ENCODE results near the gene RNF130. TPM values are rescaled to one million over a fixed set of nuclear protein-coding genes. Genes with fewer than 3 reads are reported as not detected.

Gene RNF130
- total and polyA plus RNA-seq, 2 donors (not counting 1 experiment from before 2014, with no cell fraction given), result 14.7 to 32.4 TPM

DNA sequence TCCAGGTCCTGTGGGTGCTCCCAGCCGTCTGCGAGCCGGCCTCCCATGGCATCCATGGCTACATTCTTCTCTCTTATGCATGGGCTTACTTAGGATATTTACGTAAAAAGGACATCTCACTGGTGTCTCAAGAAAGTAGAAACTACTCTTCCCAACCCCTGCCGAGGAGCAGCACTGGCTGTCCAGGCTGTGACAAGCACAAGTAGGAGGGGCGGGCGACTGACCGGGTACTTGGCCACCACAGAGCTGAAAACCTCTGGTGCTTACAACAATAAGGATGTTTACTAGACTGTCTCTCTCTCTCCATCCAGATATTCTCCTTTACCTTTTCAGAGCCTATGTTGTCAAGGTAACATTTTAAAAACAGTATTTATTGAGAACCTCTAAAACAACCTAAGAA lies 107.5 kb downstream of the RNF130 start:
- Histone ChIP-seq H3K4me2 (ENCODE audit: extremely low read depth, insufficient read depth, low read length) (no peak overlapping the region), H4K20me1 (ENCODE audit: control insufficient read depth, extremely low read depth, insufficient read depth, low read length) (no peaks in the 10 kb centered on the region)

GRCh38 chr5:179963375-179963774 lies 108.2 kb downstream of the RNF130 start:
- H3K4me1 ChIP-seq (ENCODE audit: control insufficient read depth, extremely low read depth, insufficient read depth, low read length), result no peaks in the 10 kb centered on the region
- H3K4me2 ChIP-seq (ENCODE audit: extremely low read depth, insufficient read depth, low read length), result no peak overlapping the region
- H3K27me3 ChIP-seq (ENCODE audit: control insufficient read depth, insufficient read depth, low read length), result no peaks in the 10 kb centered on the region
- no peak overlapping the region for H2AFZ ChIP-seq (ENCODE audit: low read length)
- no peaks in the 10 kb centered on the region for H3K9me3 ChIP-seq (ENCODE audit: control insufficient read depth, insufficient read depth, low read depth, low read length)
- no peaks in the 10 kb centered on the region for H4K20me1 ChIP-seq (ENCODE audit: control insufficient read depth, extremely low read depth, insufficient read depth, low read length)
- no peaks in the 10 kb centered on the region for H3K79me2 ChIP-seq (ENCODE audit: control insufficient read depth, insufficient read depth, low read length)
- peaks cover 2% of the 10 kb centered on the region for H3K36me3 ChIP-seq (ENCODE audit: control insufficient read depth, insufficient read depth, low read length)
- no peak overlapping the region for H3K9ac ChIP-seq (ENCODE audit: insufficient read depth, low read length)
- no peak overlapping the region for H3K27ac ChIP-seq (ENCODE audit: insufficient read depth, low read length)
- H3K4me3 ChIP-seq (replicated peaks in 1 of 4; ENCODE audit: control extremely low read depth in 1 of 4, insufficient read depth in 1 of 4, low read depth in 3 of 4, low read length in 4 of 4), result no peak overlapping the region
- DNase-seq (ENCODE audit: low read depth in 2 of 2), result no peak
- TF ChIP-seq EZH2 (IDR thresholded peaks at IDR 0.05; ENCODE audit: low read length, missing control alignments) (no peak), CTCF (conservative IDR thresholded peaks at IDR 0.05 in 1 of 2, IDR thresholded peaks at IDR 0.05 in 1 of 2; ENCODE audit: low read depth in 1 of 2, low read length in 2 of 2) (no peak)

More for the DNA sequence above, 107.5 kb downstream of the RNF130 start:
- Histone ChIP-seq H3K4me3 (replicated peaks in 1 of 4; ENCODE audit: control extremely low read depth in 1 of 4, insufficient read depth in 1 of 4, low read depth in 3 of 4, low read length in 4 of 4) (no peak overlapping the region), H3K27me3 (ENCODE audit: control insufficient read depth, insufficient read depth, low read length) (no peaks in the 10 kb centered on the region), H3K9ac (ENCODE audit: insufficient read depth, low read length) (no peak overlapping the region), H3K9me3 (ENCODE audit: control insufficient read depth, insufficient read depth, low read depth, low read length) (no peaks in the 10 kb centered on the region), H2AFZ (ENCODE audit: low read length) (no peak overlapping the region), H3K36me3 (ENCODE audit: control insufficient read depth, insufficient read depth, low read length) (peaks cover 2% of the 10 kb centered on the region), H3K27ac (ENCODE audit: insufficient read depth, low read length) (no peak overlapping the region), H3K4me1 (ENCODE audit: control insufficient read depth, extremely low read depth, insufficient read depth, low read length) (no peaks in the 10 kb centered on the region), H3K79me2 (ENCODE audit: control insufficient read depth, insufficient read depth, low read length) (no peaks in the 10 kb centered on the region)
- DNase-seq (ENCODE audit: low read depth in 2 of 2), result no peak
- no peak for TF ChIP-seq EZH2 (IDR thresholded peaks at IDR 0.05; ENCODE audit: low read length, missing control alignments)
- no peak for TF ChIP-seq CTCF (conservative IDR thresholded peaks at IDR 0.05 in 1 of 2, IDR thresholded peaks at IDR 0.05 in 1 of 2; ENCODE audit: low read depth in 1 of 2, low read length in 2 of 2)

- Histone ChIP-seq H3K4me3 (replicated peaks in 1 of 4; ENCODE audit: control extremely low read depth in 1 of 4, insufficient read depth in 1 of 4, low read depth in 3 of 4, low read length in 4 of 4) (no peak overlapping the region), H3K9ac (ENCODE audit: insufficient read depth, low read length) (no peak overlapping the region), H3K4me2 (ENCODE audit: extremely low read depth, insufficient read depth, low read length) (no peak overlapping the region), H3K9me3 (ENCODE audit: control insufficient read depth, insufficient read depth, low read depth, low read length) (no peaks in the 10 kb centered on the region), H2AFZ (ENCODE audit: low read length) (no peak overlapping the region), H4K20me1 (ENCODE audit: control insufficient read depth, extremely low read depth, insufficient read depth, low read length) (no peaks in the 10 kb centered on the region), H3K36me3 (ENCODE audit: control insufficient read depth, insufficient read depth, low read length) (peaks cover 2% of the 10 kb centered on the region), H3K27ac (ENCODE audit: insufficient read depth, low read length) (no peak overlapping the region), H3K27me3 (ENCODE audit: control insufficient read depth, insufficient read depth, low read length) (no peaks in the 10 kb centered on the region), H3K79me2 (ENCODE audit: control insufficient read depth, insufficient read depth, low read length) (no peaks in the 10 kb centered on the region), H3K4me1 (ENCODE audit: control insufficient read depth, extremely low read depth, insufficient read depth, low read length) (no peaks in the 10 kb centered on the region)
- DNase-seq (ENCODE audit: low read depth in 2 of 2), result no peak
- TF ChIP-seq EZH2 (IDR thresholded peaks at IDR 0.05; ENCODE audit: low read length, missing control alignments) (no peak), CTCF (conservative IDR thresholded peaks at IDR 0.05 in 1 of 2, IDR thresholded peaks at IDR 0.05 in 1 of 2; ENCODE audit: low read depth in 1 of 2, low read length in 2 of 2) (no peak)
These were observed 111.2 kb downstream of the RNF130 start for GRCh38 chr5:179960204-179960831.

All from fibroblast of lung (primary cell).